Stimulated activated CD8-positive, alpha-beta memory T cell treated with anti-CD3 and anti-CD28 coated beads, Interleukin-7, amount 100 ng/mL, for 24 hours (primary cell): Measurements from ENCODE around the gene EGFL6.
"Not testable (repeated sequence)": the region's sequence is repeated elsewhere in the genome, so short reads cannot be mapped to it uniquely, and the experiment has no call there.

ENCODE experiments used
- DNase-seq: peaks from one replicate; pipeline ENCODE4 v3.0.0-alpha.2; 2020; ENCODE audit warnings: low read depth

Gene EGFL6

DNA sequence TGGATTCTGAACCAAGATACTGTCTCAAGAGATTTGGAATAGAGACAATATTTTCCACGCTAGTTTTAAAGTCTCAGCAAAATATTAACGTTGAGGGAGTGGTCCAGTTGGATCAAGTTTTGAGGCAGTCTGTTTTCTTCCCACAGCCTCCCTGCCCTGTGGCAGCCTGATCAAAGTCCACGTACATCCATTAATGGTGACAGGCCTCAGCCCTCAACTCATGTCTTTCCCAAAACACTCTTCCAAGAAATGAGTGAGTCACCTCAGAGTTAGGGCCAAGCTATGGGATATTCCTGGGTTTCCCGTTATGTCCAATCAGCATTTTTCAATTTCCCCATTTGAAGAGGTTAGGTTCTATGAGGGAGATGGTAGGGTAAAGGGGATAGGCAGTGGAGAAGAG lies 28.5 kb downstream of the EGFL6 start:
- no peak for DNase-seq

DNA sequence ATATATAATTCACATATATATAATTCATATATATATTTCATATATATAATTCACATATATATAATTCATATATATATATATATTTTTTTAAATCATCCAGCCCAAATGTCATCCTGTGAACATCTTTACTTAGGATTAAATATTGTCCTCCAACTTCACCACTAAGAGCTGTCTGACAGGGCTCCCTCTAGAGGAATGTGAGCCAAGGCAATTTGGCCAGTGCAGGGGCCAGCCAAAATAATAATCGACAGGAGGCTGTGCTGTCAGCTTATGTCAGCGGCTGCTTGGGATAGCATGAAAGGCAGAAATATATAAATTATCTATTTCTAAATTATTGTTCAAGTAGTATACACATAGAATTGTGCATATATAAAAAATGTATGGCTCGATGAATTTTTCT lies 29.5 kb downstream of the EGFL6 start:
- no peak for DNase-seq

DNA sequence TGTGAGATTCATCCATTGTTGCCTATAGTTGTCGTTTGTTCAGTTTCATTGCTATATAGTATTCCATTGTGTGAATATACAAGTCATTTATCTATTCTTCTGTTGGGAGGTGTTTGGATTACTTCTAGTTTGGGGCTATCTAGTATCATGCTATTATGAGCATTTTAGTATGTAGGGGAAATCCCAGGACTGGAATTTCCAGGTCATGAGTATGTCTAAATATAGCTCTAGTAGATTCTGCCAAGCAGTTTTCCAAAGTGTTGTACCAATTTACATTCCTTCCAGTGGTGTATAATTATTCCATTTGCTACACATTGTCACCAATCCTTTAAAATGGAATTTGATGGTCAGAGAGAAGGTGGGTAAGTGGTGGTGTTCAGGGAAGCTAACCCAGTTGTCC lies 30.1 kb downstream of the EGFL6 start:
- DNase-seq = no peak

DNA sequence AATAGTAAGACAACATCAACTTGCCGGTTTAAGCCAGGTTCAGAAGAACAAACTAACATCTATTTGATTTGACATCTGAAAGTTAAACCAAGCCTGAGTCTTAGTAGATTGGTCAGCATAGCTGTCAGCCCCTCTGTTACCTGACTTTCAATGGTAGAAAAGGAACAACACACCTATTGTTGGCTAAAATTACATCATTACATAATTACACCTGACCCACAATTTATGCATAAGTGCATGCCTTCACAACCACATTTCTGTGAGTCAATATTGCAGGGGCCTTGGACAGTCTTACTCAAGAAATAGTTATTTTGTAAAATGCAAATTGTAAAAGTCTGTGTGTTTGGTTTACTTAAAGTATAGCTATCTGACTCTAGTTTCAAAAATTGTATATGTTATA lies 36.2 kb downstream of the EGFL6 start:
- no peak for DNase-seq

DNA sequence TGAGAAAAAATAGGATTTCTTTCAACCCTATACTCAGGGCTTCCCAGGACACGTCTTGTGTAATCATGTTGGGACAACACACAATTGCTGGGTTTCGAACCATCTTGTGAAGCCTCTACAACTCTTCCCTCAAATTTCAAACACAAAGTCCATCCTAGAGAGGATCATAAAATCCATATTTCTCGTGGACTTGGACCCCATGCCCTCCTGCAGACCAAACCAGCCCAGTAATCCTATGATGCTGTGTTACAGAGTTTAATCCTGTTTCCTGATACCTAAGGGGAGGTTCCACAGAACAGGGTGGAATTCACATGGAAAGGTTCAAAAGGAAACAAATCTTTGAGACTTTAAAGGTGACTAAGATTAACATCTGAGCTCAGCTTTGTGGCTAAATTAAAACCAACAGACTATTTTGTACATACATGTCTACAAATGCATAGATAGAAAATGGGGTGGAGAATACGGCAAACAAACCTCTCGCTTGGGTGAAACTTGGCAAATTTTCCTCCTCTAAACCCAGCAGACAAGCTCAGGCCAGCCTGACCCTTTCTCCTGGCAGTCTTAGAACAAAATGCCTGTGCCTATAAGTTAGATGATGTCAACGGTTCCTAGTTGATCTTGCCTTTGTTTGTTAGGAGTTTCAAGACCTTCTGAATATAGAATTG lies 38.1 kb downstream of the EGFL6 start:
- DNase-seq = no peak

DNA sequence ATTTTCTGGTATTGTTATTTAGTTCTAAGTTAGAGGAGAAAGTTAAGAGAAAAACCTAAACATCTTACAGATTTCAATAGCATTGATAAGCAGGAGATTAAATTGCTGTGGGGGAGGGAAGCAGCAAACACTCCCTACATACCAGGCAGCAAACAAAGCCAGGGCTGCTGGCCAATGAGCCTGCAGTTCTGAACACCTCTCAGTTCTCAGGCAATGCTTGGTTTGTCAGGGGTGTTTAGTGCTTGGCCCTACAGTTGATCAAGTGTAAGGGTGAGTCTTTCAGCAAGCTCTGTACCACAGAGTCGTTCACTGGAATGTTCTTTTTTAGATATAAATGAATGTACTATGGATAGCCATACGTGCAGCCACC lies 38.6 kb downstream of the EGFL6 start:
- no peak for DNase-seq

DNA sequence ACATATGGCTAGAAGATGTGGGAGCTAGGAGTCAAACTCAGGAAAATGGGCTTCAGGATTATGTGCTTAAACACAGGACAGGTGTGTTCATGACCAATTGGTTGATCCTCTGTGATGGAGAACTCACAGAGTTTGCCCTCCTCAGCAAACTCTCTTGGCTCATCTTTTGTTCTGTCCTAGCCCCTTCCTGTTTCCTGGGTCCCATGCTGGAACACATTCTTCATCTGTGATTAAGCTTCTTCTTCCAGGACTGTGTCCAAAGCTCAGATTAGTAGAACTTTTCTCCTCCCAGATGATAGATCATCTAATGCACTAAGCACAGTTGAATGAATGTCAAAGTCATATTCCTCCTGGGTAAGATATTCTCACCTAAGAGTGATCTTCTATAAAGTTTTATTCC lies 44.8 kb downstream of the EGFL6 start:
- DNase-seq = no peak

DNA sequence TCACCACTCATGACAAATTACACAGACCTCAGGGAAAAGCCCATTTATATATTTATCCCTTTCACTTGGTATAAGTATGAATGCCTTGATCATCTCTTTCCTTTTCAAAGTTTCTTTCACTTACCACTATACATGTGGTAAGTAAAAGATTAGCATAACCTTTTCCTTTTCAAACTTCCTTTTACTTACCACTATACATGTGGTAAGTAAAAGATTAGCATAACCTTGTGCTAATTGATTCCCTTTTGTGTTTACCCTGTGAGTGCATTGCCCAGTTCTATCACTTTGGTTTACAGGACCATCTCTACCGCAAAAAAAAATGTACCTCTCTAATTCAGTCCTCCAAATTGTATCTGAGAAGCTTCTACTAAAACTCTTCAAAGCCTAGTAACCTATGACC lies 50.8 kb downstream of the EGFL6 start:
- DNase-seq = no peak

DNA sequence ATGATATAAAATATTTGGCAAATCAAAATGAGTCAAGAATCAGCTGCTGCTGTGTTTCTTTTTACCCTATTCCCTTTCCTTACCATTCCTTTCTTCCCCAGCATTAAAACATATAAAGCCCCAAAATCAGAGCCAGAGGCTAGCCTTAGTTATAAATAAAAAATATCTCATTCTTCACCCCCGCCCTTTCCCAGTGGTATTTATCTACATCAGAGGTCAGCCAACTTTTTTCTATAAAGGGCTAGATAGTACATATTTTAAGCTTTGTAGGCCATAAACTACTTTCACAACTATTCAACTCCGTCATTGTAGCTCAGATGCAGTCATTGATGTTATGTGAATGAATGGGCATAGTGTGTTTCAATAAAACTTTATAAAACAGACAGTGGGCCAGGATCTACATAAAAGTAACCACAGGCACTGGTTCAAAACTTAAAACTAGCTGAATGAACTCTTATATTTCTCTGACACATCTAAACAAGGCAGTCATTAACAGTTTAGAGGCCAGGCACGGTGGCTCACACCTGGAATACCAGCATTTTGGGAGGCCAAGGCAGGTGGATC lies 53.1 kb downstream of the EGFL6 start:
- no peak for DNase-seq

DNA sequence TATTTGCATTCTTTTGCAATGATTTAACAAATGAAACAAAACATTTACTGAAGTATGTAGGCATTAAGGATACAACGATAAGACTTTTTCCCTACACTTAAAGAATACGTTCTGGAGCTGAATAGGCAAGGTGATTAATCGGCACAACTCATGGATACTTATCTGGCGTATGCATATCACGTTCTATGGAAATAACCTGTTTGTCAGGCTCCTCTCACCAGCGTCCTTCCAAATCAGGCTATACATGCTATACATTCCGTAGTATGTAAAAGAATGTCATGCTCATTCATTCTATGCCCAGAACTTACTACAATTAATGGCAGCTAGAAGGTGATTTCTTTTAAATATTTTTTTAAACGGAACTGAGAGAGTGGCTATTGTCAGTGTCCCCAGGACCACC lies 57.9 kb downstream of the EGFL6 start:
- no peak for DNase-seq

DNA sequence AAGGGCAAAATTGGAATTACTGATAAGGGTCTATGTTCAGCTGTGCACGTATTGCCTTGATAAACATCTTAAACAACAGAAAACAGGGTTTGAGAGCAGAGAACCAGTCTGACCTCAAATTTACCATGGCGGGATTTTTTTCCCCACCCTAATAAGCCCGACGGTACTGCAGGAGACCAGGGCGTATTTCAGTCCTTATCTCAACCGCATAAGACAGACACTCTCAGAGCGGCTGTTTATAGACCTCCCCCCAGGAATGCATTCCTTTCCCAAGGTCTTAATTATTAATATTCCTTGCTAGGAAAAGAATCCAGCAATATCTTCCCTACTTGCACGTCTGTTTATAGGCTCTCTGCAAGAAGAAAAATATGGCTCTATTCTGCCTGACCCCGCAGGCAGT lies 67.8 kb downstream of the EGFL6 start:
- DNase-seq = not testable (repeated sequence)

DNA sequence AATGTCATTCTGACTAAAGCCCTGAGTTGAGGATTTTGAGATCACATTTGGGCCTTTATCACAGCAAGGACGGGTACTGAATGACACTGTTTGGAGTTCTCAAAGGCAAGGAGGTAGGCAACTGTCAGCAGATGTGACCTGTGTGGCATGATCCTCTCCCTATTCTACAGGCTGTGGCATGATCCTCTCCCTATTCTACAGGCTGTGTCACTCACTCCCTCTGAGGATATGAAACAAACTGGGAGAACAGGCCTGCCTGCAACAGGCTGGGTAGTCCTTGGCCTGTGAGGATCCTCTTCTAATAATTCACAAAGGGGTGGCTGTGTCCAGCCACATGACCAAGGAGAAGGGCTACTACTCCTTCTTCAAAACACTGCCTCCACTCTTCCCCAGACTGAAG lies 68.6 kb downstream of the EGFL6 start:
- DNase-seq = no peak

DNA sequence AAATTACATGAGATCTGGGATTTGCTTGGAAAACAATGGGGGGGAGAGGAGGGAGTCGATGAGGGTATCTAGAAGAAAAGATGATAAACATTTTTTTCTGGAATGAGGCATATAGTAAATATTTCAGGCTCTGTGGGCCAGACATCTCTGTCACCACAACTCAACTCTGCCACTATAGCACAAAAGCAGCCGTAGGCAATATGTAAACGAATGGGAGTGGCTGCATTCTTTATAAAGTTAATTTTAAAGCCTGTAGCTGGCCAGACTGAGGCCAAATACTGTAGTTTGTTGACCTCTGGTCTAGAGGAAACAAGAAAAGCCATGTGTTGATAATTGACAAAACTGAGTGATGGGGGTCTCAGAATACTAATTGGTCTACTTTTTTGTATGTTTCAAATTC lies 69.4 kb downstream of the EGFL6 start:
- DNase-seq = no peak

DNA sequence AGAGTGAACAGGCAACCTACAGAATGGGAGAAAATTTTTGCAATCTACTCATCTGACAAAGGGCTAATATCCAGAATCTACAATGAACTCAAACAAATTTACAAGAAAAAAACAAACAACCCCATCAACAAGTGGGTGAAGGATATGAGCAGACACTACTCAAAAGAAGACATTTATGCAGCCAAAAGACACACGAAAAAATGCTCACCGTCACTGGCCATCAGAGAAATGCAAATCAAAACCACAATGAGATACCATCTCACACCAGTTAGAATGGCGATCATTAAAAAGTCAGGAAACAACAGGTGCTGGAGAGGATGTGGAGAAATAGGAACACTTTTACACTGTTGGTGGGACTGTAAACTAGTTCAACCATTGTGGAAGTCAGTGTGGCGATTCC lies 72.3 kb downstream of the EGFL6 start:
- not testable (repeated sequence) for DNase-seq

DNA sequence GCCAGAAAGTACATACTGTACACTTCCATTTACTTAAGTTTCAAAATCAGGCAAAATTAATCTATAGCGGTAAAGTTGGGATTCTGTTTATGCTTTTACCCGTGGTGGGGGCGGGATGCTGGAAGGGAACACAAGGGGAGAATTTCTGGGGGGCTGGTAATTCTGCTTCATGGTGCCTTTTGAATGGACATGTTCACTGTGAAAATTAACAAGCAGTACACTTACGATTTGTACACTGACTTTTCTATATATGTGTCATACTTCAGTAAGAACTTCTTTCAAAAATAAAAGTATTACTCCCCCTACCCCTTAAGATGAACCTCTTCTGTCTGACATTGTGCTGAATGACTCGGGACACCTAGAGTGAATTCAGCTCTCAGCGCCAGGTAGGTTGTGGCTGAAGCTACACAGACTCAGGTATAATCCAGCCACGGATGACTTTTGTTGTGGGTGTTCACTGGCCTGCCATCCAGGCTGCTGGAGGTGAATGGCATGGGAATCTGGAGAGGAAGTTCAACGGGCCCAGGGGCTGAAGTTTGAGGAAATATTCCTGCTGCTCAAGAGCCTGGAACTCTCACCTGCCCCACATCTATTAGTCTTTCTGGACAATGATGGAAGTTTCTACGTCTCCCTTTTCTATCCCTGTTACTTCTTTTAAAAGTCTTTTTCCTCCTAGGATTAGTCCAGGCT lies 76.2 kb downstream of the EGFL6 start:
- DNase-seq = no peak

DNA sequence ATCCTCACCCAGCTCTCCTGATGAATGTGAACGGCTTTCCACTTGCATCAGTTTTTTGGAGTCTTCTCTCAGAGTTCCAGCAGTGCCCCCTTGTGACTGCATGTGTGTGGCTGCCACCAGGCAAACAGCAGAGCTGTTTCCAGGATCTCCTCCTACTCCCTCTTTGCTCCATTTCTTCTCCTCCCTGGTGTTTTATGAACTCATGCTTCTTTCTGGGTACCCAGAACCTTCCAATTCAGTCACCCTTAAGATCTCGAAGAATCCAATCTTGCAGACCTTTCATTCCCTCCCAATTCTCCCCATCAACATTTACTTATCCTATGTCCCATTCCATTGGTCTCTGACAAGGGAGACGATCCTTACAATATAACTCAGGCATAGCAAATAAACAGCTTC lies 76.8 kb downstream of the EGFL6 start:
- DNase-seq = no peak

DNA sequence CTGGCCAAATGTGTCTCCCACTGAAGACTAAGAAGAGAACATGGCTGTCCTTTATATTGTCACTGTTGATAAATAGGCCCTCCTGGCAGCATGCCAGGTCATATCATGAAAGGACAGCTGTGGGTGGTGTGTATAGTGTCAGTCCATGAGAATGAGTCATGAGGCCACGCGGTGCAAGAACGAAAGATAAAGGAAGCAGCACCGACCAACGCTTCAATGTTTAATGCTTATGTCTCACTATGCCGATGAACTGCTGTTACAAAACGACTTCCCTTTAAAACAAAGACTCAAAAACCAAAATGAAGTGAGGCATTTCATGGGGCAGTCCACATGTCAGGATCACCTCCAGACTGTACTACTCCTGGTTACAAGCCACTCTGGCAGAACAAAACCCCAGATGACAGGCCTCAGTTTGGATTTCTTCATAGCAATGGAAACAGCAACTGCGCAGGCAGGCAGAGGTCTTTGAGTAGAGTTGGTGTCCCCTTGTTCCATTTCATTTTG lies 78.4 kb downstream of the EGFL6 start:
- peak; percentile 26 for DNase-seq

DNA sequence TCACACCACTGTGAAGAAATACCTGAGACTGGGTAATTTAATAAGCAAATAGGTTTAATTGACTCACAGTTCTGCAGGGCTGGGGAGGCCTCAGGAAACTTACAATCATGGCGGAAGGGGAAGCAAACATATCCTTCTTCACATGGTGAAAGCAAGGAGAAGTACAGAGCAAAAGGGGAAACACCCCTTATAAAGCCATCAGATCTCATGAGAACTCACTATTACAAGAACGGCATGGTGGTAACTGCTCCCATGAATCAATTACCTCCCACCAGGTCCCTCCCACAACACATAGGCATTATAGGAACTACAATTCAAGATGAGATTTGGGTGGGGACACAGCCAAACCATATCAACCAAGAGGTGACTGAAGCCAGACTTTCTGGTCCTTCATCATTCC lies 78.9 kb downstream of the EGFL6 start:
- DNase-seq = not testable (repeated sequence)

DNA sequence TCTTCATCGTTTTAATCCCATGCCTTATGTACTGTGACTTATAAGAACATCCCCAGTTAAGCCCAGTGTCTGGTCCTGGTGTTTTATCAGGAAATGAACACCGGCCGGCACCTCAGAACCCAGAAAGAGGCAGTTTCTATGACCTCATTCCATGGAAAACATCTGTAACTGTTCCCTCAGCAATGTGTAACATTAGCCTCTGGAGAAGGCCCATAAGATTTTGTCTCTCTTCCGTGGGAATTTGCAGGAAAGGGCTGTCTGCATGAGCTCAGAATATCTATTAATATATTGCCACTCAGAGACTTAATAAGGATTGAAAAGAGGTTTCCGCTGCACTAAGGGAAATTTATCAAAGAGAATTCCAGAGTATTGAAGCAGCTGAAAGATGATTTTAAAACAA lies 80.4 kb downstream of the EGFL6 start:
- DNase-seq = no peak

DNA sequence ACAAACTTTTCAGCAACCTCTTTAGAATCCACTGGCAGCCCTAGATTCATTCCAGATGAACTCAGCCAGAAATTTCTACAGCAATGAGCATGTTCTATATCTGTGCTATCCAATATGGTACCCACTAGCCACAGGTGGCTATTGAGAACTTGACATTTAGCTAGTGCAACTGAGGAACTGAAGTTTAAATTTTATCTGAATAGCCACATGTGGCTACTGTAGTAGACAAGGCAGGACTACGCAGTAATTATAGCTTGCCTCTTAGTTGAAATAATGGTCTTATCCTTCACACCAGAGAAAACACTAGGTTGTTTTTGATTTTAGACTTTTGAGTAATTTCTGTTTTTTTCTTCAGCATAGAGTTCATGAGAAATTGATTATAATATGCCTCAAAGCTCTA lies 80.9 kb downstream of the EGFL6 start:
- DNase-seq = no peak

DNA sequence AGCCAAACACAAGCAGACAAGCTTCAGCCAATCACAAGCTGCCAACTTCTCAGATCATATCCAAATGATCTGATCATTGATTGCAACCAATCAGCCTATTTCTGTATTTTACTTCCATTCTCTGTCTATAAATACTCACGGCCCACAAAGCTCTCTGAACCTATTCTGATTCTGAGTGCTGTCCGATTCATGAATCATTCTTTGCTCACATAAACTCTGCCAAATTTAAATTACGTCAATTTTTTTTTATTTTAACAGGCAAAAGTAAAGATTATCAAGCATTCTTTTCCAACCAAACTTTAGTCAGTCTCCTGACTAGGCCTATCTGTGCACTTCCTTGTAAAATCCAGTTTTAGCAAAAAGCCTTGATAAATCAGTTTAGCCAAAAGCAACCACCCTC lies 81.7 kb downstream of the EGFL6 start:
- no peak for DNase-seq

DNA sequence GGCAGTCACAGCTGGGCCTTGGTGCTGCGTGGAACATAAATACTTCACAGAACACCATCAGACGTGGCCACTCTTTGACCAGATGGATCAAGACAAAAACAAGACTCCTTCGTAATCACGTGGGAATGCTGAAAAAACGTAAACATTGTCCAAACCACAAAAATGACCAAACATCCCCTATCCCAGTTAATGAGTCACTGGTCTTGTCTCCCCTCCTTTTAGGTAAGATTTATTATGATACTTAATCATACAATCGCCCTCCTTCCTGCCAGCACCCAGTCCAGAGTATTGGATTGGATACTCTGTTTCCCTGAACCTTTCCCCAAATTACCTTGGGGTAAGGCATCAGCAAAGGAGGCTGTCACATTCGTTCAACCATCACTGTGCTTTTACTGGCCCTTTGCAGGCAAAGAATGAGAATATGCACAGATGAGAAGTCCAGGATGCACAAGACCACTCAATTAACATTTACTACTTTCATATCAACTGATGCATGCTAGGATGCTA lies 82.9 kb downstream of the EGFL6 start:
- no peak for DNase-seq
